Measurements from ENCODE around the gene NEURL2.
A peak's percentile ranks its signal among the peaks of the same experiment; 100 is the strongest.

The NEURL2 gene

DNA sequence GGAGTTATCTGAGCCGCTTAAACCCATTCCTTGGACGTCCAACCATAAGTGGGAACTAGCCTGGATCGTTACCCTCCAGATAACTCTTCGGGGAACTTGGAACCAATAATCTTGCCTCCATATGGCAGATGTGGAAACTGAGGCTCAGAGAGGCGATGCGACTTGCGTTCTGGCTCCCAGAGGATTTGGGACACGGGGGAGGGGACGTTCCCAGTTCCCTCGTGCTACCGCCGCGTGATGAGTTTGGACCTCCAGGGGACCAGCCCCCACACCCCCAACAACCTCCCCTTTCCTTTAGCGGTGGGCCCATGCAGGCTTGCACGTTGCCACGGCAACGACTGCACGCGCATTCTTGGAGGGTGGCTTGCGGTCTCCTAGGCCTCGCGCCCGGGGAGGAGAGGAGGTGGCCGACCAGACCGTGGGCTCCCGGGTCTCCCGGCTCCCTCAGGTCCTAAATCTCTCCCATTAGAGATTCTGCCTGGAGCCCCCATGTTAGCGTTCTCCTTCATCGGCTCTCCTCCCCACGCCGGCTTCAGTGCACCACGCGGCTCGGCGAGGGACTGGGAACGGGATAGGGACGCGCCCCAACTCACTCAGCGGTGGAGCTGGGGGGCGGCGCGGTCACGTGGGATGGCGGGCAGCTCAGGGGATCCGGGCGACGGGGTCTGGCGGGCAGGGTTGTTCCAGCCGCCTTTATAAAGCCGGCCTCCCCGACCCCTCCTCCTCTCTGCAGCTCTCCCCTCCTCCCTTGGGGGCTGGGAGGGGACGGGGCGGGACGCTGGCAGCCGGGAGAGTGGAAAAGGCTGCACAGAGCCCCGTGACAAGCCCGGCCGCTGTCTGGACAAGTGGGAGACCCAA lies 20.7 kb upstream of the NEURL2 start, which contains the start of gene PLTP:
Gene PLTP (minus strand): TSS at position 670 of the 858 bp plus-strand sequence. CDS start 703 bp downstream, outside the sequence.
- Histone ChIP-seq H3K9me3 (ENCODE audit: insufficient read depth, low read depth, low read length) (no peaks in the 10 kb centered on the region), H3K79me2 (ENCODE audit: insufficient read depth, low read length) (no peaks in the 10 kb centered on the region), H3K4me1 (ENCODE audit: insufficient read depth, low read length, poor library complexity, severe bottlenecking) (peaks cover 9% of the 10 kb centered on the region), H4K20me1 (ENCODE audit: insufficient read depth, low read length, poor library complexity, severe bottlenecking) (no peaks in the 10 kb centered on the region), H3F3A (ENCODE audit: low read depth) (no peaks in the 10 kb centered on the region), H3K4me2 (ENCODE audit: low read depth, low read length, poor library complexity, severe bottlenecking) (peak within 1 kb of the TSS; percentile 73), H3K27me3 (ENCODE audit: insufficient read depth, low read length, poor library complexity, severe bottlenecking) (no peaks in the 10 kb centered on the region), H3K9ac (ENCODE audit: low read depth, low read length, poor library complexity, severe bottlenecking) (peak within 1 kb of the TSS; percentile 21), H2AFZ (ENCODE audit: low read length) (peak within 1 kb of the TSS; percentile 26), H3K4me3 (ENCODE audit: low read length, poor library complexity, severe bottlenecking) (peak within 1 kb of the TSS; percentile 67), H3K36me3 (ENCODE audit: insufficient read depth, low read length) (no peaks in the 10 kb centered on the region), H3K9me2 (replicated peaks; ENCODE audit: low read depth, low read length) (no peaks in the 10 kb centered on the region)
- TF ChIP-seq, protein P1, sequence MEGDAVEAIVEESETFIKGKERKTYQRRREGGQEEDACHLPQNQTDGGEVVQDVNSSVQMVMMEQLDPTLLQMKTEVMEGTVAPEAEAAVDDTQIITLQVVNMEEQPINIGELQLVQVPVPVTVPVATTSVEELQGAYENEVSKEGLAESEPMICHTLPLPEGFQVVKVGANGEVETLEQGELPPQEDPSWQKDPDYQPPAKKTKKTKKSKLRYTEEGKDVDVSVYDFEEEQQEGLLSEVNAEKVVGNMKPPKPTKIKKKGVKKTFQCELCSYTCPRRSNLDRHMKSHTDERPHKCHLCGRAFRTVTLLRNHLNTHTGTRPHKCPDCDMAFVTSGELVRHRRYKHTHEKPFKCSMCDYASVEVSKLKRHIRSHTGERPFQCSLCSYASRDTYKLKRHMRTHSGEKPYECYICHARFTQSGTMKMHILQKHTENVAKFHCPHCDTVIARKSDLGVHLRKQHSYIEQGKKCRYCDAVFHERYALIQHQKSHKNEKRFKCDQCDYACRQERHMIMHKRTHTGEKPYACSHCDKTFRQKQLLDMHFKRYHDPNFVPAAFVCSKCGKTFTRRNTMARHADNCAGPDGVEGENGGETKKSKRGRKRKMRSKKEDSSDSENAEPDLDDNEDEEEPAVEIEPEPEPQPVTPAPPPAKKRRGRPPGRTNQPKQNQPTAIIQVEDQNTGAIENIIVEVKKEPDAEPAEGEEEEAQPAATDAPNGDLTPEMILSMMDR (conservative IDR thresholded peaks at IDR 0.05; ENCODE audit: low read length): no peak
- TF ChIP-seq EZH2phosphoT487 (IDR thresholded peaks at IDR 0.05; ENCODE audit: borderline replicate concordance): no peak

DNA sequence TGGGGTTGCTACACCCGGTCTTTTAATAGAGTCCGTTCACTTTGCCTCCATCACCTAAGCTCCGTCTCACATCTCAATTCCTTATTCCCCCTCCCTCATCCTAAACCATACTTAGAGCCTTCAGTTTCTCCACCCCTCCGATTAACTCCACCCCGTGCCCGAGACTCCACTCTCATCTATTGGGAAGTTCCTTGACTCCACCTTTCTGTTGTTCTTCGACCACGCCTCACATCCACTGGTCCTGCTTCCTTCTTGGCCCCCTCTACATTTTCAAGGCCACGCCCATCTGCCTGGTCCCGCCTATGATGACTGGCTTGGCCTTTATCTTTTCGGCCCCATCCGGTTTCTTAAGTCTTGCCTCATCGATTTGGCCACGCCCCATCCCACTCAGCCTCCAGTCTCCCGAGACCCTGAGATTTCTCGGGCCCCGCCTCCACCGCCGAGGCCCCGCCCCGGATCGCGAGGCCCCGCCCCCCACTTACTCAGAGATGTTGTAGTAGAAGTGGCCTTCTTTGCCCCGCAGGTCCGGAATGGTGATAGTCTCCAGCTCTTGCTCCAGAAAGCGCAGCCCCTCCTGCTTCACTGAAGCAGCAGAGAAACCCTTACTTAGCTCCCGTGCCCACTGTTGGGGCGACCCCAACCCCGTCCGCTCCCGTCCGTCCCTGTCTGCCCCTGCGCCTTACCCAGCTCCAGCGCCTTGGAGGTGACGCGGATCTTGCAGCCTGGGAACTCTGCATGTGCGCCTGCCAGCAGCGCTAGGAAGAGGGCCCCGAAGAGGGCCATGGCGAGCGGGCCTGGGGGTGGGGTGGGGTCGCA lies 19.9 kb upstream of the NEURL2 start:
- Histone ChIP-seq H2AFZ (ENCODE audit: low read length) (peak overlapping the region; percentile 30), H3K4me3 (ENCODE audit: low read length, poor library complexity, severe bottlenecking) (peak overlapping the region; percentile 67)
- no peak for TF ChIP-seq EZH2phosphoT487 (IDR thresholded peaks at IDR 0.05; ENCODE audit: borderline replicate concordance)
- TF ChIP-seq, protein P1 (conservative IDR thresholded peaks at IDR 0.05; ENCODE audit: low read length): no peak

DNA sequence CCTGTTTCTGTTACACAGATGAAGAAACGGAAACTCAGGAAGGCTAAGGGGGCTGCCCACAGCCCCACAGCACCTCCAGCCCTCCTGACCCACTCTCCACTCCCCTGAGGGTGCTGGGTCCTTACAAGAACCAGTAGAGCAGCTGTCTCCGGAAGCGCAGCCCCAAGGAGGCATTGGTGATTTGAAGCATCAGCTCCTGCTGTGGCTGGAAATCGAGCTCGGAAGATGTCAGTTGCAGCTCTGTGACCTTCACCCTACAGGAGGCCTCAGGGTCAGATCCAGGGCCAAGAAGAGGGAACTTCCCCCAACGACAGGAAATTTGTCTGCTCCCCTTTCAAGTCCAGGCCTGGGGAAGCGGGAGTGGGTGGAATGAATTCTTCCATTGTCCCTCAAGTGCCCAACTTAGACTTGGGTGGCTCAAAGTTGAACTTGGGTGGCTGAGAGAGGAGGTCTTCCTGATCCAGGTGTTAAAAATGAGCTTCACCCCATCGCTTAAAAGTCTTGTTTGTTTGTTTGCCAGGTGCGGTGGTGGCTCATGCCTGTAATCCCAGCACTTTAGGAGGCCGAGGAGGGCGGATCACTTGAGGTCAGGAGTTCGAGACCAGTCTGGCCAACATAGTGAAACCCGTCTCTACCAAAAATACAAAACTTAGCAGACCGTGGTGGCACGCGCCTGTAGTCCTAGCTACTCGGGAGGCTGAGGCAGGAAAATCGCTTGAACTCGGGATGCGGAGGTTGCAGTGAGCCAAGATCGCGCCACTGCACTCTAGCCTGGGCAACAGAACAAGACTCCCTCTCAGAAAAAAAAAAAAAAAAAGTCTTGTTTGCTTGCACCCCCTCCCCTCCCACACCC lies 19.0 kb upstream of the NEURL2 start:
- H3K4me2 ChIP-seq (ENCODE audit: low read depth, low read length, poor library complexity, severe bottlenecking): peak overlapping the region; percentile 51
- peaks cover 9% of the 10 kb centered on the region for H3K4me1 ChIP-seq (ENCODE audit: insufficient read depth, low read length, poor library complexity, severe bottlenecking)
- no peaks in the 10 kb centered on the region for H4K20me1 ChIP-seq (ENCODE audit: insufficient read depth, low read length, poor library complexity, severe bottlenecking)
- peak overlapping the region; percentile 67 for H3K4me3 ChIP-seq (ENCODE audit: low read length, poor library complexity, severe bottlenecking)
- H3K9me2 ChIP-seq (replicated peaks; ENCODE audit: low read depth, low read length): no peaks in the 10 kb centered on the region
- H2AFZ ChIP-seq (ENCODE audit: low read length): peak overlapping the region; percentile 30
- H3K27me3 ChIP-seq (ENCODE audit: insufficient read depth, low read length, poor library complexity, severe bottlenecking): no peaks in the 10 kb centered on the region
- no peaks in the 10 kb centered on the region for H3K9me3 ChIP-seq (ENCODE audit: insufficient read depth, low read depth, low read length)
- TF ChIP-seq, protein P1 (conservative IDR thresholded peaks at IDR 0.05; ENCODE audit: low read length): no peak
- TF ChIP-seq EZH2phosphoT487 (IDR thresholded peaks at IDR 0.05; ENCODE audit: borderline replicate concordance): no peak
- H3K9ac ChIP-seq (ENCODE audit: low read depth, low read length, poor library complexity, severe bottlenecking): no peak overlapping the region
- H3K79me2 ChIP-seq (ENCODE audit: insufficient read depth, low read length): no peaks in the 10 kb centered on the region
- H3K36me3 ChIP-seq (ENCODE audit: insufficient read depth, low read length): no peaks in the 10 kb centered on the region
- H3F3A ChIP-seq (ENCODE audit: low read depth): no peaks in the 10 kb centered on the region

More for the DNA sequence above, 19.9 kb upstream of the NEURL2 start:
- Histone ChIP-seq H3K9me3 (ENCODE audit: insufficient read depth, low read depth, low read length) (no peaks in the 10 kb centered on the region), H4K20me1 (ENCODE audit: insufficient read depth, low read length, poor library complexity, severe bottlenecking) (no peaks in the 10 kb centered on the region), H3K27me3 (ENCODE audit: insufficient read depth, low read length, poor library complexity, severe bottlenecking) (no peaks in the 10 kb centered on the region), H3K4me2 (ENCODE audit: low read depth, low read length, poor library complexity, severe bottlenecking) (peak overlapping the region; percentile 73), H3K9ac (ENCODE audit: low read depth, low read length, poor library complexity, severe bottlenecking) (peak overlapping the region; percentile 21), H3F3A (ENCODE audit: low read depth) (no peaks in the 10 kb centered on the region), H3K36me3 (ENCODE audit: insufficient read depth, low read length) (no peaks in the 10 kb centered on the region), H3K79me2 (ENCODE audit: insufficient read depth, low read length) (no peaks in the 10 kb centered on the region), H3K4me1 (ENCODE audit: insufficient read depth, low read length, poor library complexity, severe bottlenecking) (peaks cover 9% of the 10 kb centered on the region), H3K9me2 (replicated peaks; ENCODE audit: low read depth, low read length) (no peaks in the 10 kb centered on the region)
